ENCODE data around the gene PPME1. TPM values are rescaled to one million over a fixed set of nuclear protein-coding genes. Genes with fewer than 3 reads are reported as not detected.

Gene PPME1
- polyA plus RNA-seq, 3 donors = 13.3 to 21.7 (median 18.8) TPM

GRCh38 chr11:74205181-74205580, 34.1 kb downstream of the PPME1 start:
- 62 to 95% (median 88%) methylated on average over 1 of the region's 1 CpG for WGBS, 3 donors
- no peak overlapping the region for H3K27ac ChIP-seq (ENCODE audit: low read depth, low read length)

- 95 to 100% (median 95%) methylated on average over 1 of the region's 1 CpG for WGBS, 3 donors
- no peak overlapping the region for H3K27ac ChIP-seq (ENCODE audit: low read depth, low read length)
These were observed 35.7 kb downstream of the PPME1 start for GRCh38 chr11:74206746-74207145.

DNA sequence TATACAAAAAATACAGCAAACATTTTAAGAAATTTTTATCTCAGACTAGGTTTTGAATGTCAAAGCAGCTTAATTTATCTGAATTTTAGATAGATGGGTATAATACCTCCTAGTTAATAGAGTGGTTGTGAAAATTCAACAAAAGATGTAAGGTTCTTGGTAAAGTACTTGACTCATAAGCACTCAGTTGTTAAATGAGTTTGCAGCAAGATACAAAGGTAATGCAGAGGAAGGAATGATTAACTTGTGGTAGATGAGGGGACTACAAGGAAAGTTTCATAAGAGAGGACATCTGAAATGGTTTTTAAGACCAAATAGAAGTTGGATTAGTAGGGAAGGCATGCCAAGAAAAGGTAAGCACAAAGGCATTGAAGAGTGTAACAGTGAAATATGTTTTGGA, 37.4 kb downstream of the PPME1 start:
- no peak overlapping the region for H3K27ac ChIP-seq (ENCODE audit: low read depth, low read length)

DNA sequence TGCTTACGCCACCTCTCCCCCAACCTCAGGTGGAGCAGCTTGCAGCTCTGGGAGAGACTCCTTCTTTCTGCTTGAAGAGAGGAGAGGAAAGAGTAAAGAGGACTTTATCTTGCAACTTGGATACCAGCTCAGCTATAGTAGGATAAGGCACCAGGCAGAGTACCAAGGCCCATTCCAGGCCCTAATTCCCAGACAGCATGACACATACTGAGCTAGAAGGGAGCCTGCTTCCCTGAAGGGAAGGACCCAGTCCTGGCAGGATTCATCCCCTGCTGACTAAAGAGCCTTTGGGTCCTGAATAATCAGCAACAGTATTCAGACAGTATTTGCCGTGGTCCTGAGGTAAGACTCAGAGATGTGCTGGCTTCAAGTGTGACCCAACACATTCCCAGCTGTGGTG, 41.4 kb downstream of the PPME1 start:
- 96 to 100% (median 100%) methylated on average over 2 of the region's 2 CpGs for WGBS, 3 donors
- H3K27ac ChIP-seq (ENCODE audit: low read depth, low read length) = no peak overlapping the region

GRCh38 chr11:74220376-74220775, 49.3 kb downstream of the PPME1 start:
- no peak overlapping the region for H3K27ac ChIP-seq (ENCODE audit: low read depth, low read length)
- WGBS, 3 donors = 31 to 97% (median 95%) methylated on average over 1 of the region's 1 CpG

- WGBS, 3 donors = 63 to 68% (median 67%) methylated on average over 1 of the region's 1 CpG
- no peak overlapping the region for H3K27ac ChIP-seq (ENCODE audit: low read depth, low read length)
These were observed 50.7 kb downstream of the PPME1 start for GRCh38 chr11:74221816-74222215.

GRCh38 chr11:74225565-74225964, 54.5 kb downstream of the PPME1 start:
- H3K27ac ChIP-seq (ENCODE audit: low read depth, low read length) = no peak overlapping the region
- 96 to 97% (median 97%) methylated on average over 4 of the region's 4 CpGs for WGBS, 3 donors

DNA sequence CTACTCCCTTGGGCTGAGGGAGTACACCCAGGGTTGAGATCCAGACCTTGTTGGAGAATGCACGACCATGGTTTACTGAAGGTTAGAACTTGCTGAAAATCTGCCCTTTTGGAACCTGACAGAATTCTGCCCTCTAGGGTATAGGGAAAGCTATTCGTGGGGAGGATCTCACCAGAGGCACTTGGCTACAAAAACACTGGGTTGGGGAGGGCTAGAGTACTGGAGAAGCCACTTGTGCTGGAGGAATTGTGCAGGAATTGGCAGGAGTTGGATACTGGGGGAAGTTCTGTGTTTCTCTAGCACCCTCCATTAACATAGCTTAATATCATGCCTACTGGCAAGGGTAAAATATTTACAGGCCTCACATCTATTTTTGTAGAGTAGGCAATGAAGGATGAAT, 55.8 kb downstream of the PPME1 start:
- no peak overlapping the region for H3K27ac ChIP-seq (ENCODE audit: low read depth, low read length)
- WGBS, 3 donors = 64 to 77% (median 70%) methylated on average over 2 of the region's 2 CpGs

DNA sequence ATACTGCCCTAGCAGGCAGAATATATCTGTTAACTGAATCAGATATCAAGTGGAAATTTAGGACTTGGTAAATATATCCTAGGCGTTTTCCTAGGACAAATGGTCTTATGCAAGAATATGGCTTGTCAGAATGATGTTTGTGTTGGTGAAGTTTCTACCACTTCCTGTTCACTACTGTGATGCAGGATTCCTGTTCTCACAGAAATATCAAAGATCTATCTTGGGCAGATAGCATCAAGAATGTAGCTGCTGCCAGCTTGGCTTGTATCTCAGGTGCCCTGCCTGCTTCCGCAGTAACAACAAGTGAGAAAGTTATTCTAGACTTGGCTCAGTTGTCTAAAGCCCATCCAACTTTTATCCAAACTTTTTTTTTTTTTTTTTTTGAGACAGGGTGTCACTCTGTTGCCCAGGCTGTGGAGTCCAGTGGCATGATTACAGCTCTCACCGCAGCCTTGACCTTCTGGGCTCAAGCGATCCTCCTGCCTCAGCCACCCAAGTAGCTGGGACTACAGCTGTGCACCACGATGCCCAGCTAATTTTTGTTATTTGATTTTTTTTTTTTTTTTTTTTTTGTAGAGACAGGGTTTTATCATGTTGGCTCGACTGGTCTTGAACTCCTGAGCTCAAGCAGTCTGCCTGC, 61.3 kb downstream of the PPME1 start:
- WGBS, 3 donors = 85 to 93% (median 89%) methylated on average over 6 of the region's 6 CpGs
- no peak overlapping the region for H3K27ac ChIP-seq (ENCODE audit: low read depth, low read length)

- no peak overlapping the region for H3K27ac ChIP-seq (ENCODE audit: low read depth, low read length)
- 90 to 96% (median 95%) methylated on average over 3 of the region's 3 CpGs for WGBS, 3 donors
These were observed 62.6 kb downstream of the PPME1 start for GRCh38 chr11:74233683-74234082.

DNA sequence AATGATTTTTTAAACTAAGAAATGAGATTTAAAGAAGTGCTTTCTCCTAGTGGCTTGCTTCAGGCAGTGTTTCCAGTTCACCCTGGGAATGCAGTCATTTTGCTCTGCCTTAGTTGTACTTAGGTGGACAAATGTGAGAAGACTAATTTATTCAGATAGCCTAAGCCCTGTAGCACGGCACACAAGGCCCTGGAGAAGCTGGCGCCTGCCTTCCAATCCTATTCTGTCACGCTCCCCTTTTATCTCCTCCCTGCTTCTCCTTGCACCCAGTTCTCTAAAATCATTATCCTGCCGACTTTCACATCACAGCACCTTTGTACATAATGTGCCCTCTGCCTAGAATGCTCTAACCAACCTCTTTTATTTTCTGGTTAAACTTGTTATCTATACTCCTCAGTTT, 64.0 kb downstream of the PPME1 start:
- 86 to 96% (median 93%) methylated on average over 4 of the region's 4 CpGs for WGBS, 3 donors
- H3K27ac ChIP-seq (ENCODE audit: low read depth, low read length) = no peak overlapping the region

GRCh38 chr11:74237541-74237940, 66.5 kb downstream of the PPME1 start:
- 87 to 91% (median 88%) methylated on average over 2 of the region's 2 CpGs for WGBS, 3 donors
- H3K27ac ChIP-seq (ENCODE audit: low read depth, low read length) = no peak overlapping the region

GRCh38 chr11:74238243-74238642, 67.2 kb downstream of the PPME1 start:
- no peak overlapping the region for H3K27ac ChIP-seq (ENCODE audit: low read depth, low read length)

DNA sequence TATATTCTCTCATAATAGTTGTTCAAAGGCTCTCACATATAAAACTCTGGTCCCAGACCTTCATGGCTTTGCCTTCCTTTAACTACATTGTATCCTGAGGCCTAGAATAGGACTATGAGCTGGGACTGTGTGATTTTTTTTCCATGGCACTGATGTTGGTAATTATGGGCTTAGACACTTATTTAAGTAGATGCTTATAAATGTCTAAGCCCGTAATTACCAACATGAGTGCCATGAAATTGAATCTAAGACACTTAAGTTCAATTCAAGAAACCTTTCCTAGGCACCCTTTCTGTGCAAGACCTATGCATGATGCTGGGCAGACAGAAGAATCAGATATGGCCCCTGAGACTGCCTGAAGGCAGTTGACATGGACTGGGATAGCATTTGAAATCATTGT, 77.4 kb downstream of the PPME1 start:
- no peak overlapping the region for H3K27ac ChIP-seq (ENCODE audit: low read depth, low read length)
- 91 to 100% (median 96%) methylated on average over 1 of the region's 1 CpG for WGBS, 3 donors

More at GRCh38 chr11:74238243-74238642, 67.2 kb downstream of the PPME1 start:
- 56 to 84% (median 75%) methylated on average over 1 of the region's 1 CpG for WGBS, 3 donors

DNA sequence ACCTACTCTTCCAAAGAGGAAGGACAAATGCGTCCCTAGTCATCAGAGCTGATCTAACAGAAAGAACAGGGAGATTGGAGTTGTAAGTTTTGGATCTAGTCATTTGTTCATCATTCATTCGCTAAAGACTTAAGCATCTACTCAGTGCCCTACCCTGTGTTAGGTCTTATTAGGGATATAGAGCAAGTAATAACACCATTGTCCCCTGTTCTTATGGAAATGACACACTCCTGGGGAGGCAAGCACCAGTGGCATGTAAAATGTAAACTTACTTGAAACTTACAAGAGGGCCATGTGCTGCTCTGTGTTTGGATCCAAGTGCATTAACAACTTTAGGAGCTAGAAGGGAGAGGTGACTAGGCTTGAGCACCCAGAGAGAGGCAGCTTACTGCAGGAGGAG, 78.4 kb downstream of the PPME1 start:
- WGBS, 3 donors = 91 to 95% (median 92%) methylated on average over 2 of the region's 2 CpGs
- no peak overlapping the region for H3K27ac ChIP-seq (ENCODE audit: low read depth, low read length)

GRCh38 chr11:74253361-74253760, 82.3 kb downstream of the PPME1 start:
- no peak overlapping the region for H3K27ac ChIP-seq (ENCODE audit: low read depth, low read length)
- 82 to 92% (median 91%) methylated on average over 8 of the region's 8 CpGs for WGBS, 3 donors

DNA sequence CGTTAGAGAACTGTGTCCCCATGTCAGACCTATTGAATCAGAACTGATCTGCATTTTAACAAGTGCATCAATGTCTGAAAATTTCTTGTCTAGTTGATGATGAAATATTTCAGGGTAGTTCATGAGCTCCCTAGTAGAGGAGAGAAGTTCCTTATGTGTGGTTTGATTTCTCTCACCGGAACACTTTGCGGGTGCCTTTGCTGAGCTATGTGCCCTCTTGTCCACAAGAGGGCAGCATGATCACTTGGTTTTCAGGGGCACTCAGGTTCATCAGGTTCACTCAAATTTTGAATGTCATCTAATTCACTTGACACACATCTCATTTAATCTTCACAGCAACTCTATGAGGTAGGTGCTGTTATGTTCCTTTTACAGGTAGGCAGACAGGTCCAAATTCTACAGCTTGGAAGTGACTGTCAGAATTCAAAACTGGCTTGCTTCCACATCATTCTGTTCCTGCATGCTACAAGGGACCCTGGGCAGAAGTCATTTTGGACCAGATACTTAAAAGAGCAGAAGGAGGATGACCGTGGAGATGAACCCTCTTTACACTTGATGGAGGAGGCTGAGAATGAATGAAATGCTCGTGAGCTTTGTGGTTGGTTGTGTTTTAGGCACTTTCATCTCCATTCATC, 84.8 kb downstream of the PPME1 start:
- WGBS, 3 donors = 38 to 47% (median 44%) methylated on average over 5 of the region's 5 CpGs
- no peak overlapping the region for H3K27ac ChIP-seq (ENCODE audit: low read depth, low read length)

- 71 to 82% (median 78%) methylated on average over 5 of the region's 5 CpGs for WGBS, 3 donors
- no peak overlapping the region for H3K27ac ChIP-seq (ENCODE audit: low read depth, low read length)
These were observed 85.5 kb downstream of the PPME1 start for GRCh38 chr11:74256378-74257133.

DNA sequence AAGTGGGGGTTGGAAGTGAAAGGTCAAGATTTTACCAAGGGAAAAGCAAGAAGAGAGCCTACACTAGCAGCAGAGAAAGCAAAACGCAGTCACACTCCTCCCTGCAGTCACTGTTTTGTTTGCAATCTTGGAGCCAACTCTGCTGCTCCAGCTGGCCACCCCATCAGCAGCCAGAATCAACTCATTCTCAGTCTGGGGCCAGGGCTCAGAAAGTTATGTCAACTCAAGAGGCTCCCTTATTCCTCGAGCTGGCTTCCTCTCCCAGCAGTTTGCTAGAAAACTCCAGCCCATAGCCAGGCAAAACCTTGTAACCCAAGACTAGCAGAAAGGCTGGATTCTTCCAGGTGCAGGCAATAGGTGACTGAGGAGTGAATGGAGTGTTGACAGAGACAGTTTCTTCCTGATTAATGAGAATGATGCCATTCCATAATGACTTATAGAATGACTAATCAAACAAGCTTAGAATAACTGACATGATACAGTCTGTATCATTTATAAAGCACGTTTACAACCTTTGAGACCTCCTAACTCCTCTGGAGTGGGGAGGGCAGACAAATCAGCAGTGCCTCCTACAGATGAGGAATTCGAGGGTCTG, 87.0 kb downstream of the PPME1 start:
- no peak overlapping the region for H3K27ac ChIP-seq (ENCODE audit: low read depth, low read length)

More for the DNA sequence above, 87.0 kb downstream of the PPME1 start:
- WGBS, 3 donors = 41 to 61% (median 55%) methylated on average over 4 of the region's 4 CpGs
